Measurements from ENCODE around the gene SMAD6.

- TF ChIP-seq, protein P1, sequence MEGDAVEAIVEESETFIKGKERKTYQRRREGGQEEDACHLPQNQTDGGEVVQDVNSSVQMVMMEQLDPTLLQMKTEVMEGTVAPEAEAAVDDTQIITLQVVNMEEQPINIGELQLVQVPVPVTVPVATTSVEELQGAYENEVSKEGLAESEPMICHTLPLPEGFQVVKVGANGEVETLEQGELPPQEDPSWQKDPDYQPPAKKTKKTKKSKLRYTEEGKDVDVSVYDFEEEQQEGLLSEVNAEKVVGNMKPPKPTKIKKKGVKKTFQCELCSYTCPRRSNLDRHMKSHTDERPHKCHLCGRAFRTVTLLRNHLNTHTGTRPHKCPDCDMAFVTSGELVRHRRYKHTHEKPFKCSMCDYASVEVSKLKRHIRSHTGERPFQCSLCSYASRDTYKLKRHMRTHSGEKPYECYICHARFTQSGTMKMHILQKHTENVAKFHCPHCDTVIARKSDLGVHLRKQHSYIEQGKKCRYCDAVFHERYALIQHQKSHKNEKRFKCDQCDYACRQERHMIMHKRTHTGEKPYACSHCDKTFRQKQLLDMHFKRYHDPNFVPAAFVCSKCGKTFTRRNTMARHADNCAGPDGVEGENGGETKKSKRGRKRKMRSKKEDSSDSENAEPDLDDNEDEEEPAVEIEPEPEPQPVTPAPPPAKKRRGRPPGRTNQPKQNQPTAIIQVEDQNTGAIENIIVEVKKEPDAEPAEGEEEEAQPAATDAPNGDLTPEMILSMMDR (IDR thresholded peaks at IDR 0.05): no peak
- TF ChIP-seq POLR2A (IDR thresholded peaks at IDR 0.05): no peak
Observed at GRCh38 chr15:66700802-66701421, 1.1 kb upstream of the SMAD6 start.
